Spleen (tissue), 7 donors: ENCODE data around the gene USP35.

Source experiments
- POLR2A ChIP-seq, 3 donors: fragments of 450-650 bp; IDR thresholded peaks; one replicate each; pipeline ENCODE4 v1.5.1; 2017; ENCODE audit warnings: antibody characterized with exemption in 3 of 3, mild to moderate bottlenecking in 1 of 3
- TF ChIP-seq, protein P1 (sequence below), 11 experiments: fragments of 200-600 bp in 7 of 11; fragments of 450-650 bp in 4 of 11; sonication (generic) in 4 of 11; IDR thresholded peaks in 8 of 11; conservative IDR thresholded peaks in 3 of 11; 1 replicate in 7 of 11; 2 replicates in 4 of 11; pipeline versions ENCODE4 v1.4.0 to v1.8.0; 2016 to 2021; ENCODE audit warnings: antibody characterized with exemption in 11 of 11, inconsistent platforms in 4 of 11, mild to moderate bottlenecking in 1 of 11
- donor health status: DM: no; HTN: no; CAD: no; lungs with moderate emphysema.
- donor health status: DM: no; HTN: no; CAD: no.
- donor health status: DM: no; HTN: no; CAD: no.

DNA sequence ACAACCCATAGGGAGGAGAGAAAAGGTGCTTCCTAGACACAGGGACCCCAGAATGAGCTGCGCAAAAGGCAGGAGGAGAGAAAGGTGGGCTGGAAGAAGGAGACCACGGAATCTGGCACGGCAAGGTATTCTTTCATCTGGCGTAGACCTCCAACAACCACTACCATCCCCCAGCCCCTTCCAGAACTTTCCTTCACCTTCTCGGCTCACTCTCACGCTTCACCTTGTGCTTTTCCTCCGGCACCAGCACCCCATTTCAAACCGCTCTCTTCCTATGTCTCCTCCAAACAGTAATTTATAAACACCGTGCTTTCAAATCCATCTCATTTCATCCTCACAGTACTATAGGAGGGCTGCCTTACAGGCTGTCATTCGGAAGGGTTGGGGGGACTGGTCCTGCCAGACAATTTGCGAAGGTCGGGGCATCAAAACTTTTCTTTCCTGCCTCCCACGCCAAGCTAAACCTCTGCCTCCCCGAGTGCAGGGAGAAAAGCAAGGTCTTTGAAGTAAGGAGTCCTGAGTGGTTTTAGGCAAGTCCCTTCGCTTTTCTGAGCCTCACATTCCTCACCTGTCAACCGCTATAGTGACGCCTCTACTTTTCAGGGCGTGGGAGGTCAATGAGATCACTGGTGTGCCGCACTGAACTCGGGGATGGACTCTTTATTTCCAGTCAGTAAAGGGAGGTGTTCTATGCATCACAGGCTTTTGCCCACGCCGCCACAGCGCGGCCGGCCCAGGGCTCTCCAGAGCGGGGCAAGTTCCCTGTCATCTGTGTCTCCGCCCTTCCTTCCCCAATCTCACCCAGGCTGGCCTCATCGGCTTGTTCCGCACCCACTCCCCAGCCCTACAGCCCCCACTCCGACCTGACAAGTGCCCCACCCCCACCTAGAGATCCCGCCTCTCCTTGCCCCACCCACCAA, 1.1 kb upstream of the USP35 start:
- TF ChIP-seq, protein P1, sequence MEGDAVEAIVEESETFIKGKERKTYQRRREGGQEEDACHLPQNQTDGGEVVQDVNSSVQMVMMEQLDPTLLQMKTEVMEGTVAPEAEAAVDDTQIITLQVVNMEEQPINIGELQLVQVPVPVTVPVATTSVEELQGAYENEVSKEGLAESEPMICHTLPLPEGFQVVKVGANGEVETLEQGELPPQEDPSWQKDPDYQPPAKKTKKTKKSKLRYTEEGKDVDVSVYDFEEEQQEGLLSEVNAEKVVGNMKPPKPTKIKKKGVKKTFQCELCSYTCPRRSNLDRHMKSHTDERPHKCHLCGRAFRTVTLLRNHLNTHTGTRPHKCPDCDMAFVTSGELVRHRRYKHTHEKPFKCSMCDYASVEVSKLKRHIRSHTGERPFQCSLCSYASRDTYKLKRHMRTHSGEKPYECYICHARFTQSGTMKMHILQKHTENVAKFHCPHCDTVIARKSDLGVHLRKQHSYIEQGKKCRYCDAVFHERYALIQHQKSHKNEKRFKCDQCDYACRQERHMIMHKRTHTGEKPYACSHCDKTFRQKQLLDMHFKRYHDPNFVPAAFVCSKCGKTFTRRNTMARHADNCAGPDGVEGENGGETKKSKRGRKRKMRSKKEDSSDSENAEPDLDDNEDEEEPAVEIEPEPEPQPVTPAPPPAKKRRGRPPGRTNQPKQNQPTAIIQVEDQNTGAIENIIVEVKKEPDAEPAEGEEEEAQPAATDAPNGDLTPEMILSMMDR (IDR thresholded peaks at IDR 0.05 in 8 of 11, conservative IDR thresholded peaks at IDR 0.05 in 3 of 11): no peak
- TF ChIP-seq POLR2A (IDR thresholded peaks at IDR 0.05): no peak
